Lung (tissue), 12 donors: ENCODE results near the gene PAX2. TPM values are rescaled to one million over a fixed set of nuclear protein-coding genes. Genes with fewer than 3 reads are reported as not detected.

Experiments used
- ATAC-seq: fragments of 200-7000 bp; cut with Tn5 transposase; one replicate; pipeline ENCODE4 v1.9.1; 2020; ENCODE audit warnings: moderate number of reproducible peaks; ENCODE audit not compliant: insufficient read depth, low FRiP score
- DNase-seq, 3 donors: peaks; one replicate each; pipeline ENCODE4 v3.0.0-alpha.2; 2013 to 2017
- H3K27ac ChIP-seq, 2 donors: one replicate each; pipeline ENCODE4 v1.5.1; 2013; ENCODE audit warnings: mild to moderate bottlenecking in 2 of 2, moderate library complexity in 2 of 2, control low read depth in 1 of 2, inconsistent platforms in 1 of 2, low read depth in 1 of 2, low read length in 1 of 2
- H3K27me3 ChIP-seq, 3 donors: one replicate each; pipeline ENCODE4 v1.5.1; 2013; ENCODE audit warnings: low read length in 2 of 3; ENCODE audit not compliant: control insufficient read depth in 3 of 3, insufficient read depth in 3 of 3
- H3K36me3 ChIP-seq, 4 donors: one replicate each; pipeline ENCODE4 v1.5.1; 2013; ENCODE audit warnings: low read length in 4 of 4, mild to moderate bottlenecking in 1 of 4, moderate library complexity in 1 of 4; ENCODE audit not compliant: control insufficient read depth in 4 of 4, insufficient read depth in 4 of 4
- H3K4me1 ChIP-seq, 5 donors: one replicate each; pipeline ENCODE4 v1.5.1; 2013; ENCODE audit warnings: low read length in 5 of 5, mild to moderate bottlenecking in 2 of 5, moderate library complexity in 1 of 5; ENCODE audit not compliant: control insufficient read depth in 5 of 5, insufficient read depth in 5 of 5
- H3K4me3 ChIP-seq: one replicate; pipeline ENCODE4 v1.5.1; 2013; ENCODE audit warnings: mild to moderate bottlenecking, control low read depth, moderate library complexity
- H3K9ac ChIP-seq, 2 donors: one replicate each; pipeline ENCODE4 v1.5.1; 2013; ENCODE audit warnings: low read length in 2 of 2, control low read depth in 1 of 2; ENCODE audit not compliant: insufficient read depth in 1 of 2
- H3K9me3 ChIP-seq, 4 donors: one replicate each; pipeline ENCODE4 v1.5.1; 2013; ENCODE audit warnings: low read length in 3 of 4, mild to moderate bottlenecking in 1 of 4, moderate library complexity in 1 of 4; ENCODE audit not compliant: control insufficient read depth in 4 of 4, insufficient read depth in 3 of 4
- WGBS, 2 donors: extraction: QIAGEN DNeasy Blood & Tissue Kit; methylation state at CpG; one replicate each; pipeline ENCODE4 v1.1.7; 2013; 5-methylcytosine and 5-hydroxymethylcytosine counted together
- polyA plus RNA-seq, 2 donors: library from polyadenylated mRNA; stranded (reverse); fragments of 200-250 nt; gene quantifications; one replicate each; pipeline ENCODE4 v1.2.1, GENCODE V29; 2013
- total RNA-seq, 2 donors: library from RNA; depleted of rRNA in 1 of 2; stranded (reverse); fragments of >200 nt in 1 of 2; gene quantifications; one replicate each; pipeline ENCODE4 v1.2.1, GENCODE V29; 2014 to 2021
- TF ChIP-seq, protein P1 (sequence below): IDR thresholded peaks from 2 replicates; pipeline ENCODE4 v1.5.1; 2012; ENCODE audit warnings: mild to moderate bottlenecking; ENCODE audit errors: control extremely low read depth, extremely low read depth
- donor health status: control.
- donor health status: control.
- donor health status: Bipolar disorder and iron deficiency.
- donor health status: healthy.
- donor health status: DM: yes; HTN: yes; CAD: no.

The PAX2 gene
- total and polyA plus RNA-seq, 4 donors: not detected

GRCh38 chr10:100746784-100747455 is 1.5 kb downstream of the PAX2 start:
- H3K4me1 ChIP-seq: peaks cover 0 to 31% (median 0%) of the 10 kb centered on the region in 5 donors
- H3K4me3 ChIP-seq: no peak overlapping the region
- 7% methylated on average over 9 of the region's 9 CpGs for WGBS, 2 donors
- TF ChIP-seq, protein P1, sequence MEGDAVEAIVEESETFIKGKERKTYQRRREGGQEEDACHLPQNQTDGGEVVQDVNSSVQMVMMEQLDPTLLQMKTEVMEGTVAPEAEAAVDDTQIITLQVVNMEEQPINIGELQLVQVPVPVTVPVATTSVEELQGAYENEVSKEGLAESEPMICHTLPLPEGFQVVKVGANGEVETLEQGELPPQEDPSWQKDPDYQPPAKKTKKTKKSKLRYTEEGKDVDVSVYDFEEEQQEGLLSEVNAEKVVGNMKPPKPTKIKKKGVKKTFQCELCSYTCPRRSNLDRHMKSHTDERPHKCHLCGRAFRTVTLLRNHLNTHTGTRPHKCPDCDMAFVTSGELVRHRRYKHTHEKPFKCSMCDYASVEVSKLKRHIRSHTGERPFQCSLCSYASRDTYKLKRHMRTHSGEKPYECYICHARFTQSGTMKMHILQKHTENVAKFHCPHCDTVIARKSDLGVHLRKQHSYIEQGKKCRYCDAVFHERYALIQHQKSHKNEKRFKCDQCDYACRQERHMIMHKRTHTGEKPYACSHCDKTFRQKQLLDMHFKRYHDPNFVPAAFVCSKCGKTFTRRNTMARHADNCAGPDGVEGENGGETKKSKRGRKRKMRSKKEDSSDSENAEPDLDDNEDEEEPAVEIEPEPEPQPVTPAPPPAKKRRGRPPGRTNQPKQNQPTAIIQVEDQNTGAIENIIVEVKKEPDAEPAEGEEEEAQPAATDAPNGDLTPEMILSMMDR: no peak
- DNase-seq: no peak
- peaks cover 7 to 91% (median 79%) of the 10 kb centered on the region in 3 donors for H3K27me3 ChIP-seq
- ATAC-seq: no peak
- no peaks in the 10 kb centered on the region for H3K36me3 ChIP-seq
- H3K27ac ChIP-seq: no peak overlapping the region
- no peak overlapping the region for H3K9ac ChIP-seq
- H3K9me3 ChIP-seq: peaks cover 0 to 5% (median 0%) of the 10 kb centered on the region in 4 donors

GRCh38 chr10:100747456-100748230 is 2.3 kb downstream of the PAX2 start:
- peaks cover 7 to 91% (median 78%) of the 10 kb centered on the region in 3 donors for H3K27me3 ChIP-seq
- ATAC-seq (no peak), DNase-seq (no peak)
- no peaks in the 10 kb centered on the region for H3K36me3 ChIP-seq
- H3K9me3 ChIP-seq: peaks cover 0 to 5% (median 0%) of the 10 kb centered on the region in 4 donors
- H3K4me3 ChIP-seq: no peak overlapping the region
- H3K9ac ChIP-seq: no peak overlapping the region
- H3K4me1 ChIP-seq: peaks cover 0 to 31% (median 0%) of the 10 kb centered on the region in 5 donors
- TF ChIP-seq, protein P1: no peak
- no peak overlapping the region for H3K27ac ChIP-seq
- WGBS, 2 donors: 1 to 4% methylated on average over 57 of the region's 57 CpGs

DNA sequence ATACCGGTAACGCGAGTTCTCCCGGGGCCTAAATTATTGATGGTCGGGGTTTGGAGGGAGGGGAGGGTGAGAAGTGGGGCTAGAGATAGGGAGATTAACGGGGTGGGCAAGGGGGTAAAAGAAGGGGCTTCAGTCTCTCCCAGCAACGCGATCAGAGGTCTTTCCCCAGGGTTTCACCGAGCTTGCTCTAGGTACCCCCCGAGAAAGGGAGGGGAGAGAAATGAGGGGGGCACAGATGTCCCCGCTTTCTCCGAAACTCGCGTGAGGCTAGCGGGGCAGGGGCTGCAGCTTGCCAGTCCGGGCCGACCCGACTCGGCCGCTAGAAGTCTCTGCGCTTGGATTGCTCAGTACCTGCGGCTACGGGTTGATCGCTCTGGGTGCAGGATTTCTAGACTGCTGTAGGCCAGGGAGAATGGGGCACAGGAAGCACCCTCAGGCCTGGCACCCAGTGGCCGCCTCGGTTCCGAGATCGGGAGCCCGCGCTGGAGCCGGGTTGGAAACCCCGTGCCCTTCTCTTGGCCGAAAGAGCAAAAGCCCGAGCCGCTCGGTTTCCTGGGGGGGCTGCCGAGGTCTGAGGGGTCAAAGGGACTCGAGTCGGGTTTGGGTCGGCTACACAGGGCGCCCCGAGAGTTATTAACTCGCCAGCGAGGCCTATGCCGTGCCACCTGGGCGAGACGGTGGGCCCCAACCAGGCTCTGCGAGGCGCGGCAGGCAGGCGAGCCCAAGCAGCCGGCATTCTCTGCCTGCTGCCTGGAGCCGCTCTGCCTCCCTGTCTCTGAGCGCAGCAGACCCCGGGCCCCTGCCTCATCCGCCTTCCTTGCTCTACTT is 3.1 kb downstream of the PAX2 start:
- TF ChIP-seq, protein P1: no peak
- Histone ChIP-seq H3K4me1 (peaks cover 0 to 31% (median 0%) of the 10 kb centered on the region in 5 donors), H3K9ac (no peak overlapping the region), H3K36me3 (no peaks in the 10 kb centered on the region), H3K27me3 (peaks cover 9 to 91% (median 77%) of the 10 kb centered on the region in 3 donors), H3K27ac (no peak overlapping the region), H3K9me3 (peaks cover 0 to 5% (median 0%) of the 10 kb centered on the region in 4 donors), H3K4me3 (no peak overlapping the region)
- WGBS, 2 donors: 2 to 4% methylated on average over 54 to 56 of the region's 56 CpGs
- ATAC-seq (no peak), DNase-seq (no peak)
